ENCODE results near the gene NSMCE3.

DNA sequence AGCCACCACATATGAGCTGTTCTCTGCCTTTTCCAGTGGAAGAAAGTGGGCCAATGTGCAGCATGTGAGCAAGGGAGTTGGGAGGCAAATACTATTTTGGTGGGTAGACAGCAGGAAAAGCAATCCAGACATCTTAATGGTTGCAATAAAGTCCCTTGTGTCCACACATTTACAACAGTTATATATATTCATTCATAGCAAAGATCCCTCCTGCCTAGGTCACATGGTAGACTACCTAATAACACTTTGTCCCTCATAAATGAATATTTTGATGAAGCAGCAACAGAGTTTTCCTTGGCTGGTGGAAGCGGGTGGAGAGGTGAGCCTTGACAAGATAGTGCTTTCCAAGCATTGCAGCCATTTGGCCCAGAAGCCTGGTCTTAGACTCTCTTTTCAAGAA is 6.2 kb upstream of the NSMCE3 start:
- no peak for TF ChIP-seq EZH2 (IDR thresholded peaks at IDR 0.05; ENCODE audit: borderline replicate concordance, low read length)
- no peak for TF ChIP-seq CTCF (conservative IDR thresholded peaks at IDR 0.05 in 1 of 2, IDR thresholded peaks at IDR 0.05 in 1 of 2; ENCODE audit: extremely low read depth in 1 of 2, insufficient read depth in 1 of 2, low read depth in 1 of 2, low read length in 2 of 2)

Data from mammary epithelial cell (primary cell).